ENCODE data around the gene PTPRD. TPM values are rescaled to one million over a fixed set of nuclear protein-coding genes. Genes with fewer than 3 reads are reported as not detected.

PTPRD gene
- total RNA-seq, 1 experiment from 2014 or later, result 32.5 TPM

GRCh38 chr9:8622871-8623270 lies 1989.9 kb downstream of the PTPRD start:
- H3K4me3 Mint-ChIP-seq, result no peak overlapping the region
- WGBS (ENCODE audit: extremely low coverage, insufficient read length, low lambda C conversion rate), result no CpG with 5 or more reads among the region's 2 CpGs
- no peak overlapping the region for H3K9ac ChIP-seq (ENCODE audit: extremely low read depth, insufficient read length, low read length)

More at GRCh38 chr9:8622871-8623270, 1989.9 kb downstream of the PTPRD start:
- Histone ChIP-seq H3K56ac (ENCODE audit: insufficient read length, low read depth, low read length) (no peak overlapping the region), H3K4me2 (ENCODE audit: insufficient read depth, insufficient read length, low read length) (no peak overlapping the region), H3K79me1 (ENCODE audit: insufficient read depth, low read depth, low read length, poor library complexity, severe bottlenecking) (no peaks in the 10 kb centered on the region), H4K91ac (ENCODE audit: insufficient read length, low read depth, low read length) (no peak overlapping the region), H3K4ac (ENCODE audit: low read depth, low read length) (no peak overlapping the region), H4K20me1 (ENCODE audit: control insufficient read depth, insufficient read depth, insufficient read length) (no peaks in the 10 kb centered on the region), H4K8ac (replicated peaks; ENCODE audit: insufficient read length, low read depth, low read length) (no peak overlapping the region), H2BK15ac (ENCODE audit: low read depth, low read length) (no peak overlapping the region; the same call in 1 of the 2 replicates), H3K18ac (ENCODE audit: insufficient read length, low read depth, low read length) (no peak overlapping the region), H3K9me3 (ENCODE audit: control insufficient read depth, low read depth, low read length) (no peaks in the 10 kb centered on the region), H3K4me1 (ENCODE audit: insufficient read depth, low read length) (no peaks in the 10 kb centered on the region; the same call in 1 of the 2 replicates), H2BK120ac (ENCODE audit: low read depth, low read length, poor library complexity, severe bottlenecking) (no peak overlapping the region), H4K5ac (ENCODE audit: insufficient read length, low read depth, low read length) (no peak overlapping the region), H3K23me2 (ENCODE audit: insufficient read length, low read depth, low read length, poor library complexity, severe bottlenecking) (no peaks in the 10 kb centered on the region), H3K27ac (ENCODE audit: insufficient read length, low read depth, low read length) (no peak overlapping the region), H3K14ac (ENCODE audit: insufficient read depth, low read length) (no peak overlapping the region), H2BK12ac (ENCODE audit: insufficient read length, low read depth, low read length) (no peak overlapping the region), H2AK5ac (ENCODE audit: insufficient read length, low read length) (no peak overlapping the region), H3T11ph (ENCODE audit: low read length) (no peak overlapping the region), H3K79me2 (ENCODE audit: insufficient read depth, low read length) (no peaks in the 10 kb centered on the region), H3K23ac (ENCODE audit: insufficient read length, low read depth, low read length) (no peak overlapping the region), H2AFZ (ENCODE audit: low read length) (no peak overlapping the region), H2BK5ac (ENCODE audit: insufficient read length, low read length) (no peak overlapping the region), H3K27me3 (ENCODE audit: insufficient read depth, low read length) (no peaks in the 10 kb centered on the region), H2BK20ac (ENCODE audit: low read depth, low read length, poor library complexity, severe bottlenecking) (no peak overlapping the region)
- H3K36me3 Mint-ChIP-seq (ENCODE audit: insufficient read depth in 1 of 3, low read depth in 3 of 3), result no peaks in the 10 kb centered on the region
- H3K4me1 Mint-ChIP-seq, result peaks cover 14 to 29% of the 10 kb centered on the region in 2 experiments
- no peaks in the 10 kb centered on the region for H3K27me3 Mint-ChIP-seq (ENCODE audit: low read depth)
- no peak overlapping the region for H3K27ac Mint-ChIP-seq
- no peaks in the 10 kb centered on the region; a peak in 1 of 5 replicates for H3K9me3 Mint-ChIP-seq
- no peak for DNase-seq
- no peak for TF ChIP-seq CTCF (conservative IDR thresholded peaks at IDR 0.05)

Data from H9 (cell line).